D721Med (cell line): ENCODE data around the gene ZNF366.
"Not testable (repeated sequence)": the region's sequence is repeated elsewhere in the genome, so short reads cannot be mapped to it uniquely, and the experiment has no call there.

Experiments
- DNase-seq: peaks from one replicate; pipeline ENCODE4 v3.0.0; 2011; ENCODE audit warnings: low spot score; ENCODE audit not compliant: insufficient read length
- FAIRE-seq: peaks from 2 replicates; lab custom pipeline; 2011; peaks lifted over from hg19 to GRCh38; lab: Jason Lieb, UNC
- CTCF ChIP-seq: IDR thresholded peaks from 2 replicates; pipeline ENCODE4 v1.5.1; 2012; ENCODE audit warnings: mild to moderate bottlenecking, control low read depth; ENCODE audit not compliant: insufficient read depth; ENCODE audit errors: missing control alignments

ZNF366 gene

GRCh38 chr5:72410688-72411295 is 96.4 kb downstream of the ZNF366 start:
- TF ChIP-seq CTCF: no peak
- FAIRE-seq (no peak), DNase-seq (no peak)

GRCh38 chr5:72408603-72409002 is 98.6 kb downstream of the ZNF366 start:
- DNase-seq (no peak), FAIRE-seq (no peak)
- no peak for TF ChIP-seq CTCF

GRCh38 chr5:72408127-72408526 is 99.1 kb downstream of the ZNF366 start:
- no peak for FAIRE-seq
- no peak for DNase-seq

GRCh38 chr5:72407541-72407940 is 99.7 kb downstream of the ZNF366 start:
- no peak for TF ChIP-seq CTCF
- FAIRE-seq (no peak), DNase-seq (no peak)

More at GRCh38 chr5:72408127-72408526, 99.1 kb downstream of the ZNF366 start:
- TF ChIP-seq CTCF: no peak

GRCh38 chr5:72407078-72407477 is 100.1 kb downstream of the ZNF366 start:
- DNase-seq: no peak
- no peak for FAIRE-seq
- no peak for TF ChIP-seq CTCF

GRCh38 chr5:72404771-72405170 is 102.4 kb downstream of the ZNF366 start:
- not testable (repeated sequence) for DNase-seq, FAIRE-seq

GRCh38 chr5:72402959-72403628 is 104.1 kb downstream of the ZNF366 start:
- no peak for FAIRE-seq
- no peak for DNase-seq
- TF ChIP-seq CTCF: no peak
